Ramos (cell line): ENCODE data around the gene MRPS18B.

ENCODE experiments used
- in situ Hi-C: fragments of 300-500 bp; cut with MboI; formaldehyde crosslinking; loops from one replicate; pipeline ENCODE4 v1.14.3; 2022; ENCODE audit warnings: low sequenced_read_pairs; ENCODE audit not compliant: unreplicated experiment

MRPS18B gene

DNA sequence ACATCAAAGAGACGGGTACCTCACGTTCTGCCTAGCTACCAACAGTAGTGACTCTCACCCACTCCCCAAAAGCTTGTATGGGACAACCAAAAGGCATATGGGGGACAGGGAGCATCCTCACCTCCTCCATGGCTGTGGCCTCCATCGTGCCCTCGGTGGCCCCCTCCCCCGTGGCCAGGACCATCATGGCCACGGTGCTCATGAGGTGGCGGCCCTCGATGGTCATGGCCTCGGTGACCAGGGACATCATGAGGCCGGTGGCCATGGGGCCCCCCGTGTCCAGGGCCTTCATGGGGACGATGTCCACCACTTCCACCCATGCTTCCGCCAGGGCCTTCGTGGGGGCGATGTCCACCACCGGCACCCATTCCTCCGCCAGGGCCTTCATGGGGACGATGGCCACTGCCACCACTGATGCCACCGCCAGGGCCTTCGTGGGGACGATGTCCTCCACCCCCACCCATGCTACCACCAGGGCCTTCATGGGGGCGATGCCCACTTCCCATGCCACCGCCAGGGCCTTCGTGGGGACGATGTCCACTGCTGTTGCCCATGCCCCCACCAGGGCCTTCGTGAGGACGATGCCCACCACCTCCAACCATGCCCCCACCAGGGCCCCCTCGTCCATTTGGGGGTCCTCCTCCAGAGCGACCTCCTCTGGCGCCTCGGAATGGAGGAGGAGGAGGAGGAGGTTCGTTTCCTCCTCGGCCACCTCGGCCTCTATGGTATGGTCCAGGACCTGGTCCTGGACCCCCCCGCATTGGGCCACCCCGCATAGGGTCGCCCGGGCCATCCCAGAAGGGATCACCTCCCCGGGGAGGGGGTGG, 15.6 kb upstream of the MRPS18B start:
- in situ Hi-C loops = no loop called here

DNA sequence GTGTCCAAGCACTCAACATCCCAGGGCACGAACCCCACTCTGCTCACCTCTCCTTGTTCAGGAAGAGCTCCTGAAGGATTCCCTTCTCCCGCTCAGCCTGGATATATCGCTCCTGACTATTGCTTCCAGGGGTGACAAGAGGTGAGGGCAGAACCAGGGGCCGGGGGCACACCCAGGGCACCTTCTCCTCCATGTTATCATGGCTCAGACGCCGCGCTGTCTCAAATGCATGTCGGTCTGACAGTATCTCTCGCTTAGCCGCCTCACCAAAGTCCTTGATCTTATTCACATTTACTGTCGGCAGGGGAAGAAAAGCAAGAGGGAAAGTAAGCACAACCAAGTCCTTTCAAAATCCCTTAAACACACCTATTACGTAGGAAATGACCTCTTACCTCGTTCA, 13.7 kb upstream of the MRPS18B start:
- in situ Hi-C loops = no loop called here

DNA sequence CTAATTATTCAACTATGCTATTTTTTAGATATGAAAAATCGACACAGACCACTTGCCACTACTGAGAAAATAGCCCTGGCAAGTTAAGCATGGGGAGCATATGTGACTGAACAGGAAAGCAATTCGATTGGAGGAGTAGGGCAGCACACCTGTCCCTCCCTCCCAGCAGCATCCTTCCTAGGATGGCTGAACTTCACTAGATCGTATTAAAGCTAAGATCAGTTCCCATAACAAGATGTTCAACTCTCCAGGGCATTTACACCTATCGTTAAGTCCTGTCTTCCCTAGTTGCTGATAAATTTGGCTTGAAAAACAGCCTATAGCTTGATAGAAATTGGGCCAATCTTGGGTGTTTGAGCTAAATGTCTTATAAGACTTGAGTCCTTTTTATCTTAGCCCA, 7.6 kb upstream of the MRPS18B start:
- in situ Hi-C loops = no loop called here

DNA sequence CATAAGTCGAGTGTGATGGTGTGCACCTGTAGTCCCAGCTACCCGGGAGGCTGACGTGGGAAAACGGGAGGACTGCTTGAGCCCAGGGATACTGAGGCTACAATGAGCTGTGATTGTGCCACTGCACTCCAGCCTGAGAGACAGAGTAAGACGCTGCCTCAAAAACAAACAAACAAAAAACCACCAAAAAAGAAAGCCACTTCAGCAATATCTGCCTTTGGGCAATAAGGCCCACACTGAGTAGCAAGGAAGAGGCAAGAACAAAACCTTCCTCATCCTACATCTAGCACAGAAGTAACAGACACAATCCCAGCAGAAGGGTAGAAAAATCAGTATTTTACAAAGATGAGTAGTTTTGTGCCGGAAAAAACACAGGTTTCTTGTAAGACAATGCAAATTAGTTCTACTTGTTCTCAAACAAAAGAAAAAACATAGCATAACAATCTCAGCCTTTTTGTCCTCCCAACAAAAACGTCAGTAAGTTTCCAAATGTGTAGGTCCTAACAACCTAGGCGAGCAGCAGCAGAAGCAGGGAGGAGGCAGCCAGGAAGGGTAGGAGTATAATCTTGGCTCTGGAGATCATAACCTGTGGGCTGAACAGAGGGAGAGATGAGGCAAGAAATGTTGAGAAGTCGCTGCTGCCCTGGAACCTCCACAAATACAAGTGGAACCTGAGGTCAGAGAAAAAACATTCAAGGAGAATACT, 6.3 kb upstream of the MRPS18B start:
- in situ Hi-C loops = no loop called here

DNA sequence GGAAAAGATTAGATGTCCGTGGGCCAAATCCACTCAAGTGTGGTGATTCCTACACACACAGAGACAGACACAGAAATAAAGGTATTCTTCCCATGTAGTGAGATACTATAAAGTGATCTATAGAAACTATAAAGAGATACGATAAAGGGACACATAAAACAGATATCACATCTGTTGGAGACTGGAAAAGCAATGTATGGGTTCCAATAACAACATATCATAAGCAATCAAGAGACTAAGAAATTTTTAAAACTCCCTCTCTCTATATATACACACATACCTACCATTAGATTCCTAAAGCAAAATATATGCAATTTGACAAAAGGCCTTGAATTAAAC, 5.8 kb upstream of the MRPS18B start:
- in situ Hi-C loops = no loop called here

DNA sequence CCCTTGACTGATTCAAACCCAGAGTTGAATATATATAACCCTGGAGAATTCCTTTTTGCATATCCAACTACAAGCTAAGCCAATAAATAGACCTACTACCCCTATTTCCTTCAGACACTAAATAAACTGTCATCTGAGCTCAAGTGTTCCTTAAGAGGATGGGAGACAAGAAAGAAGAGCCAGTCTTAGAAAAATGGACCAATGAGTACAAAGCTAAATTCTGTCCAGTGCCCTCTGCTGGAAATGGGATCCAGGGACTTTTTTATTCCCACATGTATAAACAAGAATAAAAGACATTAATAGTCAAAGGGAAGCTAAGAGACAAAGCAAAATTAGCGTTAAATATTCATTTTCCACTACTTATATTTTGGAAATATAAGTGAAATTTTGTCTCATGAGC, 5.4 kb upstream of the MRPS18B start:
- in situ Hi-C loops = no loop called here

DNA sequence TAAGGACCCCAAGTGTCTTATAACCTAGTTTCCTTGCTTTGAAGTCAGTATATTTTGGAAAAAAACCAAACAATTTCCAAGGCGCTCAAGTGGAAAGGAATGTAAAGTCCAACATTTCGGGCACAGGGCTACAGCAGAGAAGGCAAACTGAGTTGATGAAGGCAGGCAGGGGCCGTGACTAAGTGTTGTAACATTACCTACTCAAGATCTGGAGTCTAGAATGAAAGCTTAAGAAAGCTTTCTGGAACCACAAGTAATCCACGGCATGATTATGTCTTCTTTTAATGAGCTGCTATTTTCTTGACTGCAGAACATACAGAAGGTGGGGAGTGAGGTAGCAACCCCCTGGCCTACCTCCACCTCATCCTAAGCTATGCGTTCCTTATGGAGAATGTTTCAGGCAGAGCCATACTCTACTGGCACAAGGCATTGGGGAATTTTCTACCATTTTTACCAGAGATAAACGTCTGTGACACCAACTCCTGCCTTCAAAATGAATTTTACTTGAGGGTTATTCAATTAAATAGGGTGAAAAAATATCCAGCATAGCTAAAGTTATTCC, 4.9 kb upstream of the MRPS18B start:
- in situ Hi-C loops = no loop called here

DNA sequence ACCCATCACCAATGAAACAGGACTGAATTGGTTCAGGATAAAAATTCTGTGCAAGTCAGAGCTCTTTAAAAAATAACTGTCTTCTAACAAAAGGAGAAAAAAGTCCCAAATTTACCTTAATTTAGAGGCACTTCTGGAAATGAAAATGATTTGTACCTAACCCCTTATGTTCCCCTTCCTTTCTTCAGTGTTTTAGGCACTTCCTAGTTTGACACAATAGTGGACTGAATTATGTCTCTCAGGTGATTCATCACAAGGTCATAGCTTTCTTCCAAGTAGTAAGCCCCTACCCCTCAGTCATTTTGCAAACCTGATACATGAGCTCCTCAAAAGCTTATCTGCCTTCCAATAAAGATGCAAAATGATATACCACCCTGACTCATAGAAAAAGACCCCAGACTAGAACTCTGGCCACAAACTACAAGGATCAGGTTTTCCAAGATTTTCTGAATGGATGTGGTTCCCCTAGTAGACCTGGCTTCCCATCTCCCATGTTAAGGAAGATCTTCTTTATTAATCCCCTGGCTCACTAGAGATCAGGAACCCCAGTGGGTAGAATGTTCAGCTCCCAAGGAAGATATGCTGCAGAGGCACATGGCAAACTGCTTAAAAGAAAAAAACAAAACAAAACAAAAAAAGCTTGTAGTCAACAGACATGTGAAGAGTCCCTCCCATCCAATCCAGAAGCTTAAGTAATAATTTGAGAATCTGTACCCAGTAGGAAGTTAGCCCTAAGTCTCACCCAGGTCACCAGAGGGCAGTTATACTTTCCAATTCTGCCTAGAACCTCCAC, 4.2 kb upstream of the MRPS18B start:
- in situ Hi-C loops = no loop called here

DNA sequence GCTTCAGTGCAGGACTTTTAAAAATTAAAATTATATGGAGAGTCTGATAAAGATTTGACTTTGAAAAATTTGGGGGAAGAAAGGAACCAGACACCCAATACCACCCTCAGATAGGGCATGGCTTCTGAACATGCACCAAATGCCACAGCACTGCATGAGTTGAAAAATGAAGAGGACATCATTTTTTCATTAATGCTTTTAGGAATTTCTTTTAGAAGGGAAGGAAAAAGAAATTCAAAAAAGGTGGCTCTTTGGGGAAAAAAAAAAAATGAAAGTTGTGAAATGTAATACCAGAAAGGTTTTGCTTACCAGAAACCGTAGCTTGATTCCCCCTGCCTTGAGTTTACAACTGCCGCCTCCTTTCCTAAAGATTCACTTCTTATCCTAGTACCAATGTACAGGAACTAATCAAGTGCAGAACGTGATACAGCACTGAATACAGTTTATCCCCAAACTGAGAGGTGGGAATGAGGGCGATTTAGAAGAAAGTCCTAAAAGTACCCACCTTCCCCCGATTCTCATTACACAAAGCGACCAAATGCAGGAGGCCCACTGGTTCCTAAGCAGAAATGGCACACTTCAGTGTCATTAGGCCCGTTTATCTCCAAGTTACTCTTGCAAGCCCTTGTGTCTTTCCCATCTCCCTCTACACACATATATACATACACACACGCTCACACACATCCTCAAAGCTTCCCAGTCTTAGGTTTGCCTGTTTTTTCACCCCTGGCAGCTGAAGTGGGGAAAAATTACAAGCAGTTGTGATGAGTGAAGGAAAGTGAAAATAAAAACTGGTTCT, 3.4 kb upstream of the MRPS18B start:
- in situ Hi-C loops = no loop called here

DNA sequence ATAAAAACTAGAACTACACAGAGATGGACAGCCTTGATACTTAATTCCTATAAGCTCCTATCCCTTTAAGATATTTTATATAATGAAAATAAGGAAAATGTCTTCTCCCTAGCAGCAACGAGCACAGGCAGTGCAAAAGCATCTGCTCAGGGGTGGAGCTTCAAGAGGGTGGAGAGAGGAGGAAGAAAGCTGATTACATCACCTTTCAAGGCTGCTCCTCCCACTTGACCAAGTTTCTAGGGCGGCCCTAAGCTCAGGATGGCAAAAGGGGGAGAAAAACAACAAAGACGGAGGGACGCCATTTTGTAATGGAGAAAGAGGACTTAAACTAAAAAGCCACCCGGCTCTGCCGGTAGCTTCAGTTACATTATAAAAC, 2.8 kb upstream of the MRPS18B start:
- in situ Hi-C loops = no loop called here

DNA sequence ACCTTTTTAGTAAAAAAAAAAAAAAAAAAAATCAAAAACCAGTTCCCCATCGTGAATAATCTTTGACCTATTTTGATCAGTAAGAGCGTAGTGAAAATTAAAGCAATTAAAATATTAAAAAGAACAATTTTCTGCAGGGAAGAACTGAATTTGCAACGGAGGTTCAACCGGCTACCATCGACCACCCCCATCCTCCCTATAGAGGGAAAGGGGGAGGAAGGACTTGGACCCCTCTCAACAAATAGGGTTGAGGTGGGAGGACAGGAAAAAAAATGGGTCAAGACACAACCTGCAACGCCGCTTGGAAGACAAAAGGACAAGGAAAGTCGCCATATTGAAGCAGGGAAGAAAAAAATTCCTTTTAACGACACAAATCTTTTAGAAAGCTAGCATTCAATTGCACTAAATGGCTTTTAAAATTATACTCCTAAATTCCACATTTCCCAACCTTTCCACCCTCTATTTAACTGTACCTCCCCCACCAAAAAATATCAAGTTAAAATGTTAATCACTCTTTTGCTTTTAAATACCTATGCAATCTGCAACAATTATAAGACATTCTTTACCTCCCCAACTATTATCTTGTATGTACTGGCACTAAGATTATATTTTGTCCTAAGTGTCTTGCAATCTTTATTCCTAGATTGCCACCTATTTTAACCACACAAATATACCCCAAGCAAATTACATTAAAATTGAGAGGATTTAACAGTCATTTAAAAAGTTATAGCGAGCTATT, 2.3 kb upstream of the MRPS18B start:
- in situ Hi-C loops = no loop called here

DNA sequence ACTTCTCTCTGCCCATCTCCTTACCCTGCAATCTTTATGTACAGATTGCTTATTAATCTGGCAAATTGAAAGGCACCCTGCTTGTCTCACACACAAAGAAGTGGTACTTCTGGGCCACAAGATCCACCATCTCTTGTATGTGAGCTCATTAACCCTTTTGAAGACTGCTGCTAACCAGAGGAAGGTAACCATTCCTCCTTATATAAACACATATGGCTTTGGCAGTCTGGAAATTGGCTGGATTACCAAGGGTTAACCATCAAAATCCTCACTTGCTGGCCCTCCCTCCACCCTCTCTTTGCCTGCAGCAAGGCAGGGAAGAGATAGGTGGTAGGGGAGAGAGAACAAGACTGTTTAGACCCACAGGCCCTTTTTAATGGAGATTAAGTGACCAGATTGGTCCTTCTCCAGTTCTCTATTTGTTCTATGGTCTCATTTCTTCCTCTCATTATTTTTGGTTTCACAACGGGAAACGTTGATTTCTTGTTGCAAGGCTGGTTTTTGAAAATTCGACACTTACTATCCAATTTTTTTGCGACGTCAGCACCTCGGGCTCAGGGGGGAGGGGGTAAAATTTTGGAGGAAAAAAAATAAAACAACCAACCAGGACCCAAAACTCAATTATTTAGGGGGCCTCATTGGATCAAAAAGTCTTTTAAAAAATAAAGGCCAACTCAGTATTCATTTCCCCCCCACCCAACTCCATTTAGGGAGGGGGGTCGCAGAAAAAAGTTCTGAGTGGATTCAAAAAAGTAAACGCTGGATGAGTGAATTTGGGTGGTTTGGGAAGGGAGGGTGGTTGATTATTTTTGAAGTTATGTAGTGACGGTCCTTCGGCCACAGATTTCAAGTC, 1.5 kb upstream of the MRPS18B start:
- in situ Hi-C loops = no loop called here

DNA sequence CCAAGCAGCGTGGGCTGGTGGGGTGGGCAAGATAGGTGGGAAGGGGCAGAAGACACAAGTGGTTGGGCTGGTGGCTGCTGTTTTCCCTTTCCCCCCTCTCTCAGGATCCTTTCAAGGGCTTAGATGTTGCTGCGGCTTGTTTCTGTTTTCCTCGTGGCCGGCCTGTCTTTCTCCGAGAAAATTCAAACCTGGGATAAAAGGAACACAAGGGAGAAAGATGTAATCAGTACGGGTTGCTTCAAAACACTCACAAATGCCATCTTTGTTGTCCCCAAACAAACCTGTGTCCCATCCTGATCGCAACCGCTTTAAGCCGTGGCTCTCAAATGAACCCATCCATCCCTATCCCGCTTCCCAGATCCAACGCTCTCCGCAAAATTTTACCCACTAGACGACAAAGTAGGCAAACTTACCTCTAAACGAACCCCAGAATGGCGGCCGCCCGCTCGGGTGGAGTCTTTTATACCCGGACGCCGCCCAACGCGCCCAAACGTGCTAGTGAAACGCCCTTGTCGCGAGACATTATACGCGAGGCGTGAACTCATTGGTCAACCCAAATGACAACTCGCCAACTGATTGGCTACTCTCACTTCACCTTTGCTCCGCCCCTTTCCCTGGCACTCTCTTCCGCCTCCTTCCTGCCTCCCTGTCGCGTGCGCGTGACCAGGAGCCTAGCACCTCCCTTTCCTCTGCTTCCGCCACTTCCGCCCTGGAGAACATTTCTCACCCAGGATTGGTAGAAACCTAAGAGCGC, 652 bp upstream of the MRPS18B start, which contains the start of gene PPP1R10:
Gene PPP1R10 (minus strand): TSS at position 433 of the 754 bp plus-strand sequence. CDS start 7,299 bp downstream, outside the sequence.
- in situ Hi-C loops = no loop called here

DNA sequence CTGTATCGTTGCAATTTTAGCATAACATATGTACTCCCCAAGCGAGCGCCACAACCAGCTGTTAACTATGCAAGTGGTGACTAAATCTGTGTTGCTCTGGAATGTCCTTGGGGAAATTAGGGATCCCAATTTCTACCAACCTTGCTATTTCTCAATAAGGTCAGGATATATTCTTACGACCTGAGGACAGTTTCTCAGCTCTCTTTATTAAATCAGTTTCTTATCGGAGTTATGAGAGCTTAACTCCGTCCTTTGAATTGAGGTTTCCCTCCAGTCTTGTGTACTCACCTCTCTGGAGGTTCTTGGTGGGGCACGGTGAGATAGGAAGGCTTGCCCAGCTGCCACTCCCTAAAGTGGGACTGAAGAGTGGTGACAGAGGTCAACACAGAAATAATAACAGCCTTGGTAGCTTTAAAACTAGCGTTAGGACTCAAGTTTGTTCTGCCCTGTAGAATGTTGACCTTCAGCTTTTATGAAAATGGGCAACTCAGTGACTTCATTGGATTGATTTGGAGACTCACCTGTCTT, 694 bp downstream of the MRPS18B start:
- in situ Hi-C loops = no loop called here

DNA sequence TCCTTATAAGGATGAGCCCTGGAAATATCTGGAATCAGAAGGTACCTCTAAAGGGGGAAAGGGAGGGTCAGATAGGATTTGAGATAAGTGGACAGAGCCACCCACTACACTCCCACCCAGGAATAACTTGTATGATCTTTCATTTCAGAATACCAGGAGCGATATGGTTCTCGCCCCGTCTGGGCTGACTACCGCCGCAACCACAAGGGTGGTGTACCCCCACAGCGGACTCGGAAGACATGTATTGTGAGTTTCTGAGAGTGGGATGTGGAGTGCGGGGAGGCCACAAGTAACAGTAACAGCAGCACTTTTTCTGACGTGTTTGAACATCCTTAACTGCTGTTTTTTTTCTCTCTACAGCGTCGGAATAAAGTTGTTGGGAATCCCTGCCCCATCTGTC, 1.9 kb downstream of the MRPS18B start:
- in situ Hi-C loops = no loop called here

DNA sequence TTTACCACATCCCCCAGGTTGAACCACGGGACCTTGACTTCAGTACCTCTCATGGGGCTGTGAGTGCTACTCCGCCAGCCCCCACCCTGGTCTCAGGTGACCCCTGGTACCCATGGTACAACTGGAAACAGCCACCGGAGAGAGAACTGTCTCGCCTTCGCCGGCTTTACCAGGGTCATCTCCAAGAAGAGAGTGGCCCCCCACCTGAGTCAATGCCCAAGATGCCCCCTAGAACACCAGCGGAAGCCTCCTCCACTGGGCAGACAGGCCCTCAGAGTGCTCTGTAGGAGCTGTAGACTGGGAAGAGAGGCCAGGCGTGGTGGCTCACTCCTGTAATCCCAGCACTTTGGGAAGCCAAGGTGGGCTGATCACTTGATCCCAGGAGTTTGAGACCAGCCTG, 7.9 kb downstream of the MRPS18B start:
- in situ Hi-C loops = no loop called here
